Adrenal gland (tissue), 12 donors: ENCODE data around the gene FAM174C. TPM values are rescaled to one million over a fixed set of nuclear protein-coding genes. Genes with fewer than 3 reads are reported as not detected.
A peak's percentile ranks its signal among the peaks of the same experiment; 100 is the strongest.

Experiments used
- DNase-seq, 7 donors: peaks; one replicate each; pipeline ENCODE4 v3.0.0-alpha.2; 2019 to 2020
- H3K27ac ChIP-seq, 5 donors: fragments of 200-600 bp; sonication (generic) in 4 of 5; 1 replicate in 3 of 5; 2 replicates in 2 of 5; pipeline versions ENCODE4 v1.5.1 to v1.8.0; 2016 to 2020; ENCODE audit warnings: mild to moderate bottlenecking in 1 of 5
- H3K27me3 ChIP-seq: fragments of 200-600 bp; 2 replicates; pipeline ENCODE4 v1.8.0; 2021
- H3K36me3 ChIP-seq, 2 donors: fragments of 200-600 bp; replicated peaks in 1 of 2; 1 replicate in 1 of 2; 2 replicates in 1 of 2; pipeline versions ENCODE4 v1.5.1 to v1.8.0; 2018 to 2022
- H3K4me1 ChIP-seq, 2 donors: fragments of 200-600 bp; replicated peaks in 1 of 2; 1 replicate in 1 of 2; 2 replicates in 1 of 2; pipeline versions ENCODE4 v1.5.1 to v1.8.0; 2018 to 2021
- H3K4me3 ChIP-seq, 4 donors: fragments of 200-600 bp; sonication (generic) in 3 of 4; one replicate each; pipeline ENCODE4 v1.5.1; 2016 to 2018
- H3K9me3 ChIP-seq, 3 donors: fragments of 200-600 bp; sonication (generic) in 1 of 3; replicated peaks in 1 of 3; 1 replicate in 2 of 3; 2 replicates in 1 of 3; pipeline versions ENCODE4 v1.5.1 to v1.8.0; 2016 to 2021
- POLR2A ChIP-seq, 2 donors: fragments of 450-650 bp; IDR thresholded peaks; one replicate each; pipeline ENCODE4 v1.6.1; 2017; ENCODE audit warnings: antibody characterized with exemption in 2 of 2, mild to moderate bottlenecking in 2 of 2, moderate library complexity in 1 of 2
- WGBS, 4 donors: extraction: QIAGEN DNeasy Blood & Tissue Kit in 2 of 4; methylation state at CpG; one replicate each; pipeline versions ENCODE4 v1.1.5 to v1.1.7; 2013 to 2017; 5-methylcytosine and 5-hydroxymethylcytosine counted together
- intact Hi-C, 2 donors: fragments of 100-400 bp; cut with DNase I; formaldehyde crosslinking; loops; one replicate each; pipeline versions ENCODE4 v1.14.1 to v1.15.0; 2022 to 2023
- polyA plus RNA-seq, 3 donors: library from polyadenylated mRNA; stranded (reverse); fragments of 200-250 nt in 2 of 3; fragments of 350-450 nt in 1 of 3; fragmentation: Illumina TruSeq in 1 of 3; extraction: RNeasy Lipid Tissue Mini Kit (QIAGEN cat#74804) in 1 of 3; gene quantifications; one replicate each; pipeline ENCODE4 v1.2.3, GENCODE V29; 2013 to 2014
- total RNA-seq, 9 donors: library from RNA; depleted of rRNA in 4 of 9; stranded (reverse); fragments of >200 nt in 4 of 9; fragments of 120-200 nt in 1 of 9; fragmentation: NEBNext Ultra II Directional in 1 of 9; extraction: Animal tissue kit (Norgen Biotek cat#: 25700) in 1 of 9; gene quantifications; one replicate each; pipeline versions ENCODE4 v1.1.0 to v1.2.4, GENCODE V29; 2013 to 2023
- TF ChIP-seq, protein P1 (sequence below), 6 experiments: fragments of 450-650 bp in 4 of 6; fragments of 200-600 bp in 2 of 6; sonication (generic) in 1 of 6; IDR thresholded peaks; 1 replicate in 5 of 6; 2 replicates in 1 of 6; pipeline versions ENCODE4 v1.5.1 to v1.8.0; 2016 to 2021; ENCODE audit warnings: antibody characterized with exemption in 6 of 6, mild to moderate bottlenecking in 2 of 6, moderate library complexity in 1 of 6
- donor health status: healthy with polysubstance abuse.
- donor health status: Bipolar disorder and iron deficiency.
- donor health status: DM: yes; HTN: yes; CAD: no.
- donor health status: DM: no; HTN: no; CAD: no.
- donor health status: DM: no; HTN: no; CAD: no.
- donor health status: DM: yes; HTN: yes; CAD: no.

The FAM174C gene
- total and polyA plus RNA-seq, 12 donors = 3.8 to 279 (median 86.5) TPM

DNA sequence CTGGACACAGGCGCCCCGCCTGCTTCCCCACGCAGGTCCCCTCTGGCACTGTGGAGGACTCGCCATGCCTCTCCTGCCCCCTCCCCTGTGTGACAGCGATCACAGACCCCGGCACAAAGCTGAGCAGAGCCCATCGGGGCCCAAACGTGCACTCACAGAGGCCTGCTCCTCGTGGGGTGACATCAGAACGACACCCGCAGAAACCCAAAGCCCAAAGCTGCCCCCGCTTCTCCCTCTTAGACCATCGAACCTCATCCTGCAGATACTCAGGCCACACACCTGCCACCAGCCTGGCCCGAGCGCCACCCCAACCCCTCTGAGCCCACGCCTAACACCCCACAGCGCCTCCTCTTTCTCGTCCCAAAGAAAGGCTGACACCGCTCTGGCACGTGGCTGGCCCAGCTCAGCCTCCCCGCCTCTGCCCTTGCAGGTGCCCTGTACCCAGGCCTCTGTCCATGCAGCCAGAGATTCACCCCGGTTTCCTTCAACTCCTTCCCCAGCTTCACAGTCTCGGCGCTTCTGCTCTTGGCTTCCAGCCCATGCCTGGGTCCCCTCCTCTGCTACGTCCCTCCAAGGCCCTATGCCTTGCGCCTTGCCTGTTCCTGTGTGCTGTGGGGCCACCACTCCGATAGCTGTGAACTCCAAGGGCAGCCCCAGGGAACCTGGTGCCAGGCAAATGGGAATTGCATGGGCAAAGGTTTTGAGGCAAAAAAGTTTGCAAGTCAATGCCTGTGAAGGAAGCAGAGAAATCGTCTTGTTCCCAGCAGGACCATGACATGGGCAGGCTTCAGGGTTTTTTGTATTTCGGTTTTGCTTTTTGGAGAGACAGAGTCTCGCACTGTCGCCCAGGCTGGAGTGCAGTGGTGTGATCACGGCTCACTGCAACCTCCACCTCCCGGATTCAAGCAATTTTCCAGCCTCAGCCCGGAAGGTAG, 36.7 kb upstream of the FAM174C start:
- 58 to 73% (median 60%) methylated on average over 23 to 34 of the region's 34 CpGs for WGBS, 4 donors
- Histone ChIP-seq H3K4me3 (peak overlapping the region in 1 of 4 donors; percentile 69), H3K27me3 (no peaks in the 10 kb centered on the region), H3K4me1 (peaks cover 36 to 43% of the 10 kb centered on the region in 2 donors), H3K36me3 (no peaks in the 10 kb centered on the region), H3K27ac (peak overlapping the region in 4 of 5 donors; percentile 36 to 99 (median 50)), H3K9me3 (no peaks in the 10 kb centered on the region)
- intact Hi-C loops = no loop called here
- DNase-seq = peak in 2 of 7 donors; percentile 28 to 43
- TF ChIP-seq, protein P1, sequence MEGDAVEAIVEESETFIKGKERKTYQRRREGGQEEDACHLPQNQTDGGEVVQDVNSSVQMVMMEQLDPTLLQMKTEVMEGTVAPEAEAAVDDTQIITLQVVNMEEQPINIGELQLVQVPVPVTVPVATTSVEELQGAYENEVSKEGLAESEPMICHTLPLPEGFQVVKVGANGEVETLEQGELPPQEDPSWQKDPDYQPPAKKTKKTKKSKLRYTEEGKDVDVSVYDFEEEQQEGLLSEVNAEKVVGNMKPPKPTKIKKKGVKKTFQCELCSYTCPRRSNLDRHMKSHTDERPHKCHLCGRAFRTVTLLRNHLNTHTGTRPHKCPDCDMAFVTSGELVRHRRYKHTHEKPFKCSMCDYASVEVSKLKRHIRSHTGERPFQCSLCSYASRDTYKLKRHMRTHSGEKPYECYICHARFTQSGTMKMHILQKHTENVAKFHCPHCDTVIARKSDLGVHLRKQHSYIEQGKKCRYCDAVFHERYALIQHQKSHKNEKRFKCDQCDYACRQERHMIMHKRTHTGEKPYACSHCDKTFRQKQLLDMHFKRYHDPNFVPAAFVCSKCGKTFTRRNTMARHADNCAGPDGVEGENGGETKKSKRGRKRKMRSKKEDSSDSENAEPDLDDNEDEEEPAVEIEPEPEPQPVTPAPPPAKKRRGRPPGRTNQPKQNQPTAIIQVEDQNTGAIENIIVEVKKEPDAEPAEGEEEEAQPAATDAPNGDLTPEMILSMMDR (IDR thresholded peaks at IDR 0.05) = no peak
- TF ChIP-seq POLR2A (IDR thresholded peaks at IDR 0.05) = no peak

GRCh38 chr19:1239420-1239795, 35.9 kb upstream of the FAM174C start:
- no peak for DNase-seq
- intact Hi-C loops = no loop called here
- Histone ChIP-seq H3K4me1 (peaks cover 43 to 46% of the 10 kb centered on the region in 2 donors), H3K4me3 (no peak overlapping the region), H3K27me3 (no peaks in the 10 kb centered on the region), H3K36me3 (no peaks in the 10 kb centered on the region), H3K9me3 (no peaks in the 10 kb centered on the region), H3K27ac (peak overlapping the region in 4 of 5 donors; percentile 75 to 99 (median 93))
- TF ChIP-seq, protein P1 (IDR thresholded peaks at IDR 0.05) = no peak
- TF ChIP-seq POLR2A (IDR thresholded peaks at IDR 0.05) = no peak
- WGBS, 4 donors = 76 to 85% (median 84%) methylated on average over 3 to 11 of the region's 11 CpGs

DNA sequence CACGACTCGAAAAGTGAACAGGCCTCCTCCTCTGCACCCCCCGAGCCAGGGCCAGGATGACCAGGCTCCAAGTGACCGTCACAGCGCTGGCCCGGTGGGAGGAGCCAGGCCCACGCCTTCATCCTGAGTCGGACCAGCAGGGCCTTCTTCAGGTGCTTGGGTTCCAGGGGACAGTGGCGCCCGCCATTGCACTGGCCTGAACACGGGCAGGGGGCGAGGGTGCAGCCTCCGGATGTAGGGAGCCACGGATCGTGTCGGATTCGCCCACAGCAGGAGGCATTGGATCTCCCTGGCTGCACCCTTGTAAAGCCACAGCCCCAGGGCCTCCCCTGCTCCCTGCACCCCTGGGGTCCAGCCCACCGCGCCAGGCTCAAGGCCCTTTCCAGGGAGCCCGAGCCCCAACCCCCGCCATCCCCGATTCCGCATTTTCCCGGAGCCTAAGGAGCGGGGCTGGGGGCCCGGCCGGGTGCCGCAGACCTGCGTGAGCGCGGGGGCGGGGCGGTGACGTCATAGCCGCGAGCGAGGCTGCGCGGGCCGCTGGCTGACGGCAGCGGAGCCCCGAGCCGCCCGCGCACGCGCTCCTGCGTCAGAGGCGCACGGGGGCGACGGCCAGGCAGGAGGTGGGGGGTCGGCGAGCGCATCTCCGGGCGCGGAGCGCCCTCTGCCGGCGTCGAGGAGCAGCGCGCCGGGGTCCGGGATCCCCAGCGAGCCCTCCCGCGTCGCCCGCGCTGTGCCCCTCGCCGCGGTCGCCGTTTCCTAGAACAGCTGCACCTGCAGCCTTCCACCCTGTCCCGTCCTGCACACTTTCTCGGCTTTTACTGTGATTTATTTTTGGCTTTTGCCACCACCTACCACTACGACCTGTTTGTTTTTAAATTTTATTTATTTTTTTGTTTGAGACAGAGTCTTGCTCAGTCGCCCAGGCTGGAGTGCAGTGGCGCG, 35.3 kb upstream of the FAM174C start:
- H3K27me3 ChIP-seq = no peaks in the 10 kb centered on the region
- H3K36me3 ChIP-seq = no peaks in the 10 kb centered on the region
- H3K27ac ChIP-seq = peak overlapping the region in 4 of 5 donors; percentile 75 to 99 (median 93)
- 0 to 22% (median 12%) methylated on average over 30 to 84 of the region's 84 CpGs for WGBS, 4 donors
- DNase-seq = peak; percentile 83 to 94 (median 89)
- H3K9me3 ChIP-seq = no peaks in the 10 kb centered on the region
- peaks cover 49 to 53% of the 10 kb centered on the region in 2 donors for H3K4me1 ChIP-seq
- intact Hi-C loops = no loop called here
- TF ChIP-seq POLR2A (IDR thresholded peaks at IDR 0.05) = no peak
- TF ChIP-seq, protein P1 (IDR thresholded peaks at IDR 0.05) = peak; percentile 33 to 99 (median 74)
- peak overlapping the region in 1 of 4 donors; percentile 41 for H3K4me3 ChIP-seq

- Histone ChIP-seq H3K4me1 (peaks cover 58 to 62% of the 10 kb centered on the region in 2 donors), H3K4me3 (peak overlapping the region in 1 of 4 donors; percentile 91), H3K9me3 (no peaks in the 10 kb centered on the region), H3K27ac (peak overlapping the region in 3 of 5 donors; percentile 89 to 99 (median 97)), H3K36me3 (no peaks in the 10 kb centered on the region), H3K27me3 (no peaks in the 10 kb centered on the region)
- TF ChIP-seq POLR2A (IDR thresholded peaks at IDR 0.05) = no peak
- TF ChIP-seq, protein P1 (IDR thresholded peaks at IDR 0.05) = no peak
- 61 to 69% (median 66%) methylated on average over 6 to 15 of the region's 15 CpGs for WGBS, 4 donors
- DNase-seq = peak in 3 of 7 donors; percentile 51 to 75 (median 59)
- intact Hi-C loops = no loop called here
Measured at GRCh38 chr19:1240925-1241324, 34.4 kb upstream of the FAM174C start.
